GM18498 (cell line): ENCODE data around the gene BMP6.

Source experiments
- ATAC-seq: cut with Tn5 transposase; IDR thresholded peaks from one replicate; pipeline ENCODE4 v1.9.1; 2021; ENCODE audit warnings: mild to moderate bottlenecking, moderate library complexity; ENCODE audit not compliant: unreplicated experiment

The BMP6 gene

DNA sequence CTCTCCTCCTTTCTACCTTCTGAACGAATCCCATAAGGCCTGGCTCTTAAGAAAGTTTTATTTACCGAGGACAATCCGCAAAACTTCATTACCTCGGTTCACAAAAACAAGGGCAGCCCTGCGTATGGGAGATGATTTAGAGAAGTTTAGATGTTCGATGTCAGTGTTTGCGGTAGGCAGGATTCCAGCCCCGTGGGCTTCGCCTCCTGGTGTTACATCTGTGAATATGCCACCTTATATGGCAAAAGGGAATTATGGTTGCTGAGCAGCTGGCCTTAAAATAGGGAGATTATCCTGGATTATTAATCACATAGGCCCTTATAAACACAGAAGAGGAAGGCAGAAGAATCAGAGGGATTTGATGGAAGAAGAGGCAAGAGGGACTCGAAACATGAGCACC lies 21.1 kb downstream of the BMP6 start:
- no peak for ATAC-seq

DNA sequence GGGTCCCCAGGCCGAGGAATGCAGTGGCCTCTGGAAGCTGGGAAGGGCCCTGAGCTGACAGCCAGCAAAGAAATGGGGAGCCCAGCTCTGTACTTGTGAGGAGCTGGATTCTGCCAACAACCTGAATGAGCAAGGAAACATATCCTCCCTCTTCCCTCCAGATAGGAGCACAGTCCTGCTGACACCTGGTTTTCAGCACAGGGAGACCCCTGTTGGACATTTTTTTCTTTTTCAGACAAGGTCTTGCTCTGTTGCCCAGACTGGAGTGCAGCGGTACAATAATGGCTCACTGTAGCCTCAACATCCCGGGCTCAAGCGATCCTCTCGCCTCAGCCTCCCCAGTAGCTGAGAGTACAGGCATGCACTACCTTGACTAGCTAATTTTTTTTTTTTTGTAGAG lies 21.5 kb downstream of the BMP6 start:
- no peak for ATAC-seq

DNA sequence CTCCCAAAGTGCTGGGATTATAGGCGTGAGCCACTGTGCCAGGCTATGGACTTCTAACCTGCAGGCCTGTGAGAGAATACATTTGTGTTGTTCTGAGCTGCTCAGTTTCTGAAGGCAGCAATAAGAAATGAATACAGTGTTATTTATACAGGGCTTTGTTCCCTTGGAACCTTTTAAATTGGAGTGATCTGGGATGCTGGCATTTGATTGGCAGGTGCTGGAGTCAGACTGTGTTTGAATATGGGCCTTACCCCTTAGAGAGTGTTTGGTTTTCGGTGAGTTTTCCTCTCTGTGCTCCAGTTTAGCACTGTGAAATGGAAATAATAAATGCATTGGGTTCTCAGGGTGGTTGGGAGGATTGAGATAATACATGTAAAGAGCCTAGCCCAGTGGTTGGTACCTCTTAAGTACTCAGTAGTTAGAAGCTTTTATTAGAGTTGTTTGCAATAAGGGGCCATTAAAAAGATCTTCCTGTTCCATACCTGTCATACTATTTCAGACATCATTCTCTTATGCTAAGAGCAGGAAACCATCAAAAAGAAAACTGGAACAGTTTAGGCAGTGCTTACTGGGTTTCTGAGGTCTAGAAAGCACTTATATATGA lies 22.1 kb downstream of the BMP6 start:
- ATAC-seq, result no peak

DNA sequence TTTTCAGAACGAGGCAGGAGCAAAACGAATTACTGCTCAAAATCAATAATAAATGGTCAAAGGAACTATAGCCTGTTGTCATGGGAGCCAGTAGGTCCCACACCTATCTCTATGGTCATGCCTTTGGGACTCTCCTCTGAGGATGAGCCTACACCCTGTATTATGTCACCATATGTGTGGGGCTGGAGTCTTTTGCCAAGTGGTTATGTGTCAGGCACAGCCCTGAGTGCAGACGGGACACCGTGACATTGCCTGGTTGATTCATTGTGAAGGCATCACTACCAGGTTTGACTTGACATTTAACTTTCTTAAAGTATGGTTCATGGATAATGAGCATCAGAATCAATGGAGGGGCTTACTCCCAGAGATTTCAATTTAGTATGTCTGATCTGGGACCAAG lies 23.6 kb downstream of the BMP6 start:
- ATAC-seq, result no peak

DNA sequence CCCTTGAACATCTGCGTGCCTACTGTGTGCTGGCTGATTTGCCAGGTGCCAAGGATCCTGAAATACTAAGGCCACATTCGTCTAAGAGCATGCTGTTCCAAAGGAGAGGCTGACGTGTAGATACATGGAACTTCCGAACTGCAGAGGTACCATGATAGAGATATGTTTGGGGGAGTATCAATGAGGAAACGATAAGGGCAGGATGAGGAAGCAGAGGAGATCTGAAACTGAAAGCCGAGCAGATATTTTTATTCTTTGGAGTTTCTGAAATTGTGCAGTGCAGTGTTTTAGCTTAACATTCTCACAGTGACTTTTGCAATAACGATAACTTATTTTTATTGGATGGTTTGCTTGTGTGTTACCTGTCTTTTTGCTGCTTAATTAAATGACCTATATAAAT lies 24.3 kb downstream of the BMP6 start:
- ATAC-seq, result no peak

DNA sequence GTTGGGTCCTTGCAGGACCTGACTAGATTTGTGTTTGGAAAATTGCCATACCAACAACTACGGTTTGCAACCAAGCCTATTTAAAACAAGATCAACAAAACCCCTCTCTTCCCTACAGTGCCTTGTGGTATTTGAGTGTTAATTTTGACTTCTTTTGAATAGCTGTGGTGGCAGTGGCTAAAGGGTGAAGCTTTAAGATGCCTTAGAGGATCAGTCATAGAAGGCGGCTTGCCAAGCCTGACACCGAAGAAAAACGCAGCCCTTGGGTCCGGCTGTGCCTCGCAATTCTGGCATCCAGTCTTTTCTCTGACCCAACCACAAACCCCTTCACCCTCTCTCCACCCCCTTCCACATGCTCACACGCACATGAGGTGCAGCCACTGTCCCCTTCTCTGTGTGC lies 32.6 kb downstream of the BMP6 start:
- no peak for ATAC-seq

DNA sequence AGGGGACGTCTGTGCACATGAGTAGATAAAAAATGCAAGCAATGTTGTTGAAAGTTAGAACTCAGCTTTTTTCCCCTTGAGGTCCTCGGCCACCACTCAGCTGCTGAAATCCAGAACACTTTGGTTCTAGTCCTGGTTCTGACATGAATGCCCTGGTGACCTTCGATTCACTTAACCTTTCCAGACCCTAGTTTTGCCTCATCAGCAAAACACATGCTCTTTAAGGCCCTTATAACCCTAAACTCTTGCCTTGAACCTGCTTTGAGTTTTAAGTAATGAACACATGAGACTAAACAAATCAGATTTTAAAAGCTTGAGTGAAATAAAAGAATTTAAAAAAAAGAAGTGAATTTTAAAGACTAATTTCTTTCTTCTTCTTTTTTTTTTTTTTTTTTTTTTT lies 33.4 kb downstream of the BMP6 start:
- ATAC-seq, result no peak

DNA sequence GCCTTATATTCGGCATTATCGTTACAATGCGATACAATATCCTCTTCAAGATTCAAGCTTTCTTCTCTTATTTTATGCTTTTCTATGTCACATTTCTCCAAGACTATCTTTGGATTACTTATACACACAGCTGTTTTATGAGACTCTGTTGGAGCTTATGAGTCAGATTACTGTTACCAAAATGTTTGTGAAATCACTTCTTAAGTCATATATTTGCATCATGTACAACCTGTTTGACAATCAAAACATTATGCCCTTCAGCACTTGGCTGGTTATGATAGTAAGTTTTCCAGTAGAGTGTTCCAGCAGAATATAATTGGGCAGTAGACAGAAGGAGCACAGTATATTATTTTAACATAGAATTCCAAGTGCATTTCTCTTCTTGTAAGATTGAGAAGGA lies 35.2 kb downstream of the BMP6 start:
- no peak for ATAC-seq

DNA sequence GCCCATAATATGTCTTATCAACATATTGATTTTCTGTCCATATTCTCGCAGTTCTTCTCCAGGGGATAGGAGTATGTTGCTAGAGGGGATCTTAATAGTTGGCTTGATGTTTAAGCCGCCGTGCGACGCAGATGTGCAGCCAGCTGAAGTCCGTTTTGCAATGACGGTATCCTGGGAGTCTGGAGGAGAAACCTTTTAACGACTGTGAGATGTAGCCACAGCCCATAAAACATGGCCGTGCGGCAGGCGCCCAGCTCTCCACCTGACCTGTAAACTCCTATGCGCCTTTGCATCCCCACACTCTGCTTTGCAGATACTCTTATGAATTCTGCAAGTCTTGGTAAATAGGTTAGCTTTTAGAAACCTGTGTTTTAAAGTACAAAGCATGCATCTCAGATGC lies 36.9 kb downstream of the BMP6 start:
- no peak for ATAC-seq

DNA sequence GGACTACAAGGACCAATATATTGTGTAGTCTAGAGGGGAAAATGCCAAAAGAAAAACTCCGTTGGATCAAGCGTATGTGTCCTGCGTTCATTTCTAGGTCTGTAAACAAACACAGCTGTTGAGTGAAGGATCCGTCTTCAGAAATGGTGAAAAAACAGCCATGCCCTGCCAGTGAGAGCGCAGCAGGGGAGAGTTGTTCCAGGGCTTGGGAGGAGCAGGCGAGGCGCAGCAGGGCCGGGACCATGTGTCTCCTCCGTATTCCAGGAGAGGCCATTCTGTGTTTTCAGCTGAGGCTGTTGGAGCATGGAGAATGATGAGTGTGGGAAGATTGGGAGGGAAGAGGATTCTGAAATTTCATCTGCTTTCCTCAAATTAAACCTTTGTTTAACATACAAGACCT lies 38.0 kb downstream of the BMP6 start:
- no peak for ATAC-seq

DNA sequence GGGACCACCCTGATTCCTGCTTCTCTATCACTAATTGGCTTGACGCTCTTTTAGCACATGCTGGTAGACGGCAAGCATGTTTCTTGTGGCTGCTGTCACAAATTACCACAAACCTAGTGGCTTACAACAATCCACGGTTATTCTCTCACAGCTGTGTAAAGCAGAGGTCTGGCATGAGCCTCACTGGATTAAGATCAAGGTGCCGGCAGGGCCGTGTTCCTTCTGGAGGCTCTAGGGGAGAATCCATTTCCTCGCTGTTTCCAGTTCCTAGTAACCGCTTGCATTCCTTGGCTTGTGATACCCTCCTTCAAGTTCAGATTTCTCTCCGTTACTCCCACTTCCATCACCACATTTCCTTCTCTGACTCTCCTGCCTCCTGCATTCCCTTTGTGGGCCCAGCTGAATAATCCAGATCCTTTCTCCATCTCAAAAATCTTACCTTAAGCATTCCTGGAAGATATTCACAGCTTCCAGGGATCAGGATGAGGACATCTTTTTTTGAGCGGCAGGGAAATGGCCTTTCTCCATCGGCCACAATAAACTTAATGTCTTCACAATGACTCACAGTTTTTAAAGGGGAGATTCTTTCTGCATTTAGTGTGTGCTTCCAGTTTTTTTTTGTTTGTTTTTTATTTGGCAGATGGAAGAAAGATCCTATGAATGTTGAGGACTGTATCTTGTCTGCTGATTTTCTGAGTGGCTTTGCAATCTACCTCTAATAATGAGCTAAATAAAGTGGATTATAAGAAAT lies 39.9 kb downstream of the BMP6 start:
- ATAC-seq, result no peak

DNA sequence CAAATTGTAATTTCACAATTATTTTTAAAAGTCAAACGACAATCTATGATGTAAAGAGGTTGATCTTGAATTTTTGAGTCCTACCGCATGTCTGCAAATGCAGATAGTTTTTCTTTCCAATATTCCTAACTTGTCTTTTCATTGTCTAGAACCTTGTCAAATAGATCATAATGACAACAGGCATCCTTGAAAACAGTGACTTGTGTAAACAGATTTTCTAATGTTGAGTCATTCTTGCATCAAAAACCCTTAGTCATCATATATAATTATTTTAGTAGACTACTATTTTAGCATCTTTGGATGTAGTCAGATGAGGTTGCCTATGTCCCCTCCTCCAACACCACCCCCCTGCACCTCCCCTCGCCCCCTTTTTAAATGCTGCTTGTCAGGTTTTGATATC lies 43.8 kb downstream of the BMP6 start:
- no peak for ATAC-seq

DNA sequence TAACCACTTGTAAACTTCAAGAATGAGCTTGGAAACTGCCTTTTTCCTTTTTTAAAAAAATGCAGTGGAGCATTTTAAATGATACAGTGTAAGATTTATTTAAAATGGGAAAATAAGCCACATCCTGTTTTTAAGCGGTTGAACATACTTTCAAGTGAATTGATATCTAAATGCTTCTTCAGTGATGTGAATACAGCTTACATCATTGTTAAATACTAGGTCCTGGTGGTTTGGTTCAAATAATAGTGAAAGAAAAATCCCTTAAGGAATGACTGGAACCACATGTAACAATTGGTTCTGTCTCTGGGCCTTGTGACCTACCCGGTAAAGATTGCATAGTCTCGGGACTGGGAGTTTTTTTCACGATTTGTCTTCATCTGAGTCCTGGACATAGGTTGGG lies 44.2 kb downstream of the BMP6 start:
- no peak for ATAC-seq

DNA sequence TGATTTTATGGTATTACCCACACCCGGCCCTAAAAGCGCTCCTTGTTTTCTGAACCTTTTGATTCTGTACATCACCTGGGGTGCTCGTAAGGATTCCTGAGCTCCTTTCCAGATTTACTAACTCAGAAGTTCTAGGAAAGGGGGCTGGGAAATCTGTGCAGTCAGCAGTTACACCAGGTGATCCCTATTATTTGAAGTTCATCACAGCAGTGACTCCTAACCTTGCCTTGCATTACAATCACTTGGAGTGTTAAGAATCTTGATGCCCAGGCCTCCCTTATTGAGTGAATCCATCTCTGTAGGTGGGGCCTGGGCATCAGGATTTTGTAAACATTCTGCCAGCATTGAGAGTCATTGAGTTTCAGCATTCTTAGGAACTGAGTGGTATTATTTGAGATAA lies 44.7 kb downstream of the BMP6 start:
- ATAC-seq, result no peak

DNA sequence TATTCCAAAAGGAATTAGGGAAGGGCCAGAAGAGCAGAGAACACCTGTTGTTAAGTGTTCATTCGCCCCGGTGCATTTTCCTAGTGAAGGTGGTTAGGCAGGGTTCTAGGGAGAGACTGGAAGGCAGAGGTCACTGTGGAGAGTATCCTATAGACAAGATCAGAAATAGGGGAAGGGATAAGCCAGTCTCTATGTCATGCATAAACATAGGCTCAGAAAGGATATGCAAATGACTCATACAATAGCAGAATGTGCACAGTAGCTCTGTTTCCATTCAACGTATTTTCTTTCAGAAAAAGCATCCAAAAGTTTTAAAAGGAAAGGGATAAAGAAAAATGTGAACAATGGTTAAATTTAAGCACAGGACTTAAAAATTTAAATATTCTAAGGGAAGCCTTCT lies 47.4 kb downstream of the BMP6 start:
- no peak for ATAC-seq

DNA sequence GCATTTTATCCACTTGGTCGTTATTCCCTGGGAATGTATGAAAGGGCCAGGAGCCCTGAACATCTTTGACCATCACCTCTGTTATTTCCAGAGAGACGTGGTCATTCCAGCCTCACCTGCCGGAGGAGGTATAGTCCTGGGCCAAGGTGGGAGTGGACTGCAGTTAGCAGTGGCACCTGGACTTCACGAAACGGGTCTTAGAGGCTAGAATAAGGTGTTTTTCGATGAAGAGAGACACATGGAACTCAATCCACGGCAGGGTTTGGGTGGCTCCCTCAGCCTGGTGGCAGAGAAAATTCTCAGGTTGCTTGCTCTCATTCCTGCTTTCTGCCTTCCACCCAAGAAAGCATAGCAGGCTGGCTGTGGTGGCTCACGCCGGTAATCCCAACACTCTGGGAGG lies 48.0 kb downstream of the BMP6 start:
- no peak for ATAC-seq

DNA sequence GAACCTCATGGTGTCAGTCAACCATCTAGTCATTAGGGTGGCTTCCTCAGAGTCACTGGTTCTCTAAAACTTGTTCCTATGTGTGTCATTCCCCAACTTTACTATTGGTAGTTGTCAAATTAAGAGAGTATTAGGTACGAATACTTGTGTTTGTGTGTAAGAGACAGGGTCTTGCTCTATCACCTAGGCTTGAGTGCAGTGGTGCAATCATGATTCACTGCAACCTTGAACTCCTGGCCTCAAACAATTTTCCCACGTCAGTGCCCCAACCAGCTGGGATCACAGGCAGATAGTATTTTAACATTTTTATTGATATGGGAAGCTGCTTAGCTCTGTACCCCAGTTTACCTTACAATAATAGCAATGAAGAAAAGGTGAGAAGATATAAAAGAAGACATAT lies 50.6 kb downstream of the BMP6 start:
- no peak for ATAC-seq

DNA sequence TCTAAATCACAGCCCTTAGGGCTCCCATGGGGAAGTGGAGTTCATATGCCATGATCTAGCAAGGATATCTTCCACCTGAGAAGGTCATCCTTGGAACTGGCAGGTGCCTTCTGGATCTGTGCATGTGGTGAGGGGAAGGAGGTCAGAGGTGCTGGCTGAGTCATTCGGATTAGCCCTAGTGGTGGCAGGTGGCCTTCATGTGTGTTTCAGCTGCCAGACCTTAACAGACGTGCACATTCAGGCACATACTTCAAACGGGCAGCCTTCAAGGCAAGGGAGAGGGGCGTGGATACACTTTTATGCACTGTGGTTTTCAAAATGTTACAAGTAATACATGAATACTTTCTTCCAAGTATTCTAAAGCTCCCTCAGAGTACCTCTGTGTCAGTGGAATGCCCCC lies 51.2 kb downstream of the BMP6 start:
- no peak for ATAC-seq

DNA sequence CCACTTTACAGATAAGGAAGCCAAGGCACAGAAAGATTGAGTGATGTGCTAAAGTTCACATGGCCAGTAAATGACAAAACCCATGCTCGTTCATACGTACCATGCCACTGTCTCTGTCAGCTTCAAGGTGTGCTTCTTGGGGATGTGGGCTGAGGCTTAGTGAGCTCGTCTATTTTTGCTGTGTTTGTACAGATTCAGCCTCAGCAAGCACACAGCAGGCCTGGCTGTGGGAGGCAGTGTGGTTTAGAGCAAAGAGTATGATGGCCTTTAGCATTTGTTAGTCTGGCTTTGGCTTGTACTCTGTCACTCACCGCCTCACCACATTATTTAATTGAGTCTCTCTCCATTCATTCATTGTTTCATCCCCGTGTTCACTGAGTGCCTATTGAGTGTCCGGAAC lies 55.3 kb downstream of the BMP6 start:
- ATAC-seq, result no peak

DNA sequence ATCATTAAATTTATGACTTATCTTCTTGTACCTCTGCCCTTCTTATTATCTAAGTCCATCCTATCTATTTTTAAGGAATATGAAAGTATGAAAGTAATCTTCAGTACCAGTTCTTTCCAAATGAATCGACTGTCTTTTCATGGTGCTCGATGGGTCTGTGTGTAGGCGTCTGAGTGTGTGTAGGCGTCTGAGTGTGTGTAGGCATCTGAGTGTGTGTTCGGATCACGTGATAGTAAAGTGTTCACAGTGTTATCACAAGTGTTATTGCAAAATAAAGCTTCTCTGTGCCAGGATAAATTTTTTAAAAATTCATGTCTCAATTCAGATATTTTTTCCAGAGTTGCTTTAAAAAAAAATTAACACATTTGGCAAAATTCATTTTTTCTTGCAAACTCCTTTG lies 58.3 kb downstream of the BMP6 start:
- ATAC-seq, result no peak

DNA sequence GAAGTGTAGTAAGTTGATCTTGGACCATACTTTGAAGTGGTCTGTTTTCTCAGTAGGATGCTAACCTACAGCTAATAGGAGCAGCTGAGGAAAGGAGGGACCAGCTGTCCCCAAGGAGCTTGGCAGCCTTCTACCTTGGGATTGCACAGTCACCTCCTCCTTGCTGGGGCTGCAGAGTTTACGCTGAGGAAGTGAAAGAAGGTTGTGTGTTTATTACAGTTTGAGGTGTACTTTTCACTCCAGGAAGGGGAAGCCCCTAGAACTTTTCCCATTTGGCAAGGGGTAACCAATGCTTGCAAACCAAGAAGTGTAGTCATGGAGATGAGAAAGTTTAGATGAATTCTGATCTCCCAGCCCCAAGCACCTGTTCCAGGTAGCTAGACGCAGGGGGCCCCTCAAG lies 58.8 kb downstream of the BMP6 start:
- no peak for ATAC-seq

DNA sequence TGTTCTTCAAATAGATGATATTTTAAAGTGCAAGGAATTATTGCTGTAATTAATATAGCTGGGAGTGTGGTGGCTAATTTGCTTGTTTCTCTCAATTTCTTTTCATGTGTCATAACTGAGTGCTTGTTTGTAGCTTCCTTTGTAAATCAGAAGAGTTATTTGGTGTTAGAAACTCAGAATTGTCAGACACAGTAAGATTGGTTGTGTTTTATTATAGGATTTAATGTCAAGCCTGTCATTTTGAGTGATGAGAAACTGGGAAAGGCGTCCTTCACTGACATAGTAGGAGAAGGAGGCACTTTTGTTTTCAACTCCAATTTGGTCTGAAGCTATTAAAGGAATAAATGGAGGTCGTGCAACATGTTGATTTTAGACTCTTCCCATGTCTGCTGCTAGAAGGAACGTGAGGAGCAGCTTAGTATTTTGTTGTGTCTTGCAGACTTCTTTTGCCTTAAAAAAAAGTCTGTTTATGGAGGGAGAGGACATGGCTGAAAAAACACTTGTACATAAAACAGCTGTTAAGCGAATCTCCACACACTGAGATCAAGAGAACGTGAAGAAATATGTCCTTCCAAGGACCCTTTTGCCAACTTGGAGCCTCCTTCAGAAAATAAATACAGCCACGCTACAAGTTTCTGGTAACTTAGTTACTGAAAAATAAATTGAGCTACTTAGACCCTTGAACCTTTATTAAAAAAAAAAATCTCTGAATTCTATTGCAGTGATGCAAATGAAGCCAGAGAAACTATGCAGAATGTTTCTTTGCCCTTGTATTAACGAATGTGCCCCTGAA lies 59.5 kb downstream of the BMP6 start:
- no peak for ATAC-seq
